HG02884 (cell line): Measurements from ENCODE around the gene FLYWCH1.

ENCODE experiments used
- ATAC-seq: cut with Tn5 transposase; IDR thresholded peaks from one replicate; pipeline ENCODE4 v1.9.1; 2021; ENCODE audit warnings: mild to moderate bottlenecking, moderate library complexity; ENCODE audit not compliant: unreplicated experiment

The FLYWCH1 gene

GRCh38 chr16:2967211-2967631 is 55.5 kb downstream of the FLYWCH1 start:
- ATAC-seq: no peak

DNA sequence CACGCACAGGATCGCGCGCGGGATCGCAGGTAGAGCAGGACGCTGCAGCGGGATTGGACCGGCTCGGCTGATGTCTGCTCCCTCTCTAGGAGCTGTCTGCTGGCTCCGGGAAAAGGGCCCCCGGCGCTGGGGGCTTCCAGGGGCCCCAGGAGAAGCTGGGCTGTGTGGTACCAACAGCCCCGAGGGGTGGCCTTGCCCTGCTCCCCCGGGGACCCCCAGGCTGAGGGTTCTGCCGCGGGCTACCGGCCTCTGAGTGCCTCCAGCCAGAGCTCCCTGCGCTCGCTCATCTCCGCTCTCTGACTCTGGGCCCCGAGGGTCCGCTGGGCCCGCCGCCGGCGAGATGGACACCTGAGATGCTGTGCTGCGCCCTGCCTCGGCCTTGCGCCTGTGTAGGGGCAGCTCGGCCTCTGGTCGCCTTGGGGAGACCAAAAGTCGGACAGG is 56.0 kb downstream of the FLYWCH1 start:
- ATAC-seq: no peak

GRCh38 chr16:2968368-2968737 is 56.6 kb downstream of the FLYWCH1 start:
- no peak for ATAC-seq

DNA sequence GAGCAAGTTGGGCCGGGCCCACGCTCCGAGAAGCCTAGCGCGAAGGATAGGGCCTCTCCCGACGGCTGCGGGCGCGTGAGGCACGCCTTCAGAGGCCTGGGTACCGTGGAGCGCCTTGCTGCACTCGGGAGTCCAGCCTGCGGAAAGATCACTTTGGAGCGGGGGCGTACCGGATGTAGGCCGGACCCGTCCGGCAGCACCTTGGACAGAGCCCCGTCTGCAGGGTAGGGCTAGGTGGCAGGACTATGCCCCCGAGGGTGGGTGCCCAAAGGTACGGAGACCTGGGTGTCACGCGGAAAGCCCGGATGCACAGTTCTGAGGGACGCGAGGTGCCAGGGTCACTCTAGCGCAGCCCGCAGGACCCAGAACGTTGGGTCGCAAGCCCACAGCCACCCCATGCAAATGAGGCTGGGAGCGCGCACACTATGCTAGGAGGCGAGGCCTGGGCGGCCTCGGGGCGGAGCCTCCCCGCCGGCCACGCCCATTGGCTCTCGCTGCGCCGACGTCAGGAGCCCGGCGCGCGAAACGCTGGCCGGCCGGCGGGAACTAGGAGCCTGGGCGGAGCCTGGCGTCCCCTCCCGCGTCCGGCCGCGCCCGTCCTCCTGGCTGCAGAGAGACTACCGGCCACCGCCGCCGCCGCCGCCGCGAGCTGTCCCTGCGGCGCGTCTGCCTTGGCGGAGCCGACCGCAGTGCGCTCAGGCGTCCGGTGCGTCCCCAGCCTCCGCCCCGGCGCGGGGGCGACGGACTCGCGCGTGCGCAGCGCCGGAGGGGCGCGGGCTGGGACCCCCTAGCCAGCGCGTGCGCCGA is 57.2 kb downstream of the FLYWCH1 start, which contains the start of gene PAQR4:
PAQR4 (plus strand) TSS at position 611 of the 807 bp plus-strand sequence. CDS start 327 bp downstream, outside the sequence.
- ATAC-seq: peak; percentile 57

DNA sequence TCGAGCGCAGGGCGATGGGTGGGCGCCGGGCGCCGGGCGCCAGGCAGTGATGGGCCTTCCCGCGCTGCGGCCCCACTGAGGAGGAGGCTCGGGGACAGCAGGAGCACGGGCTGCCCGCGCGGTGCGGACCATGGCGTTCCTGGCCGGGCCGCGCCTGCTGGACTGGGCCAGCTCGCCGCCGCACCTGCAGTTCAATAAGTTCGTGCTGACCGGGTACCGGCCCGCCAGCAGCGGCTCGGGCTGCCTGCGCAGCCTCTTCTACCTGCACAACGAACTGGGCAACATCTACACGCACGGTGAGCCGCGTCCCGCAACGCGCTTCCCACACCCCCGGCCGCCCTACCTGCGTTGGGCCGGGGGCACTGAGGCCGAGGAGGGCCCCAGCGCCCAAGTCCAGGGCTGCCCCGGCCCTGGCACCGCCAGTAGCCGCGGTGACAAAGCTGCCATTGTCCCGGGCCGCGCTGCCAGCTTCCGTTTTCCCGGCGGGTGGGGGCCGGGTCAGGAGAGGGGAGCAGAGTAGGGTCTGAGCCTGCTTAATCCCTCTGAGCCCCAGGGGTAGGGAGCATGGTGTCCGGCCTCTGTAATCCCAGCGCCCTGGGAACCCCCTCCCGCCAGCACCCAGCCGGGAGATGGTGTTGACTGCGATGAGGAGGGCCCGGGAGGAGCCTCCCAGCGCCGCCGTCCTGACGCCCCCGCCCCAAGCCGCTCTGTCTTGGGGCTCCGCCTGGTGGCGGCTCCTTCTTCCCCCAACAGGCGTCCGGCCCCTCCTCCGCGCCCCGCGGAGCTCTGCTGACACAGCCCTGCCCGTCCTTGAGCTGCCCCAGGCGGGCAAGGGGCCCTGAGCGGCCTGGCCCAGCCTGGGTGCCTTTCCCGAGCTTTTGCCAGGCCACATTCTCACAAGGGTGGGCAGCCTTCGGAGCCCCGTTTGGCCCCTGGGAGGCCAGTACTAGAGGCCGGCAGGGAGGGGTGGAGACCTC is 58.1 kb downstream of the FLYWCH1 start:
- ATAC-seq: no peak

DNA sequence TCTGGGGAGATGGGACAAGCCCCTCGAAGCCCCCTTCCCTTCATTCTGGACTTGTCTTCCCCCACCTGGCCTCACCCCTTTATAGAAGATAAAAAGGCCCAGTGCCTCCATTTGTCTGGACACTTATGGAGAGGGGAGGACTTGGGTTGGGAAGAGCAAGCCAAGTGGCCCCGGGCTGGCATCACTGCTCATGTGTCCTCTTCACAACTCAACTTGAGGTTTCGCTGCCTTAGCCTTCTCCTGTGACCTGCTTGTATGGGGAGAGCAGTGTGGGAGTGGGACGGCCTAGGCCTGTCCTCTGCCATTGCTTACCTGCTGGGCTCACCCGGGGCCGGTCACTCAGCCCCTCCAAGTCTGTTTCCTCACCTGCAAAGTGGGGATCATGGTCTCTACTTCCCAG is 58.8 kb downstream of the FLYWCH1 start:
- no peak for ATAC-seq

GRCh38 chr16:2971134-2971984 is 59.6 kb downstream of the FLYWCH1 start:
- ATAC-seq: no peak

- ATAC-seq: no peak
These were observed 60.5 kb downstream of the FLYWCH1 start for GRCh38 chr16:2971985-2972784.

- ATAC-seq: no peak
These were observed 61.4 kb downstream of the FLYWCH1 start for GRCh38 chr16:2973093-2973492.

DNA sequence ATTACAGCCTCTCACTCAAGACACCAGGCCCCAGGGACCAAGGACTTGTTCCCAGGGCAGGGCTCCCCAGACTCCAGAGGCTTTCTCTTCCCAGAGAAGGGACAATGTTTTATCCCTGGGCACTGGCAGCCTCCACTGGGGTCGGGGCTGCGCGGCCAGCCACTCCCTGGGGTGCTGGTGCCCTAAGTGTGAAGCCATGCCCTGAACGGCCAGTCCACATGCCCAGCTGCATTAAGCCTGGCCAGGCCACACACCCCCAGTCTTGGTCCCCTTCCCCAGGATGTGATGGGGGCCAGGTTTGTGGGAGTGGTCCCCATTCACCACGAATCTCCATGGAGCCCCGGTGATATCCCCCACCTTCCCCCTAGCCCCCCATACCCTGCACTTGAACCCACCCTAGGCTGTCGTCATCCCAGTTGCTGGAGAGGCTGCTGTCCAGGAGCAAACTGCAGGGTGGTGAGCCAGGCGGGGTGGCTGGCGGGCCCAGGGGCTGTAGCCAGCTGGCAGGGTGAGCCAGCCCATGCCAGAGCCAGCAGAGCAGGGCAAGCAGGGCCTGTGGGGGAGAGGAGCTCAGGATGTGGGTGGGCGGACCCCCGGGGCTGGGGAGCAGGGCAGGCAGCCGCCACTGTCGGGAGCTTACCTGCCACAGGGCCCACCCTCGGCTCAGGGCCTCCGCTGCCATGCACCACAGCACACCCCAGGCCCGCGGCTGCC is 62.0 kb downstream of the FLYWCH1 start:
- no peak for ATAC-seq

DNA sequence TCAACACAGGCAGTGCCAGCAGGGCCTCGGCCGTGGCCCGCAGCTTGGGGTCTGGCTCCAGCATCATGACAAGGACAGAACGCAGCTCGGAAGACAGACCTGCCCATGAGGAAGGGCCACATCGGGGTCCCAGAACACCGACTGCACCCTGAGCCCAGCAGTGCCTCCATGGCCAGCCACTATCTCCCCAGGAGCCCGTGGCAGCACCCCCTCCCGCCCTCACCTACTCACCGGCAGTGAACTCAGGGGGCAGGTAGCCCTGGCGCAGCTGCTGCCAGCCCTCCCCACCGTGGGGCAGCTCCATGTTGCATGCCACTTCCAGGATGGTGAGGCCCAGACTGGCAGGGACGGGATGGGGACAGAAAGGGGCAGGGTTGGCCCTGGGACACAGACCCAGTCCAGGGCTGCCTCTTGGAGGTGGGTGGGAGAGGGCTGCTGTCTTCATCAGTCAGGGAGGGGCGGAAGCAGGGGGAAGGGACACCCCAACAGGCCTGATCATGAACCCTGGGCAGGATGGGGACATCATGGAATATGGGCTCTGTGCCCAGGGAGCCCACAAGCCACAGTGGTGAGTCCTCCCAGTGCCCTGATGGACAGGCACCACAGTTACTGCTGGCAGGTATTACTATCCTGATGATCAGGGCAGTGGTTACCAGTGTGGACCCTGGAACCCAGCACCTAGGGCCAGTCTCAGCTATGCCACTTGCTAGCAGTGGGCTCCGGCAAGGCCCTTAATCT is 62.8 kb downstream of the FLYWCH1 start:
- ATAC-seq: no peak

DNA sequence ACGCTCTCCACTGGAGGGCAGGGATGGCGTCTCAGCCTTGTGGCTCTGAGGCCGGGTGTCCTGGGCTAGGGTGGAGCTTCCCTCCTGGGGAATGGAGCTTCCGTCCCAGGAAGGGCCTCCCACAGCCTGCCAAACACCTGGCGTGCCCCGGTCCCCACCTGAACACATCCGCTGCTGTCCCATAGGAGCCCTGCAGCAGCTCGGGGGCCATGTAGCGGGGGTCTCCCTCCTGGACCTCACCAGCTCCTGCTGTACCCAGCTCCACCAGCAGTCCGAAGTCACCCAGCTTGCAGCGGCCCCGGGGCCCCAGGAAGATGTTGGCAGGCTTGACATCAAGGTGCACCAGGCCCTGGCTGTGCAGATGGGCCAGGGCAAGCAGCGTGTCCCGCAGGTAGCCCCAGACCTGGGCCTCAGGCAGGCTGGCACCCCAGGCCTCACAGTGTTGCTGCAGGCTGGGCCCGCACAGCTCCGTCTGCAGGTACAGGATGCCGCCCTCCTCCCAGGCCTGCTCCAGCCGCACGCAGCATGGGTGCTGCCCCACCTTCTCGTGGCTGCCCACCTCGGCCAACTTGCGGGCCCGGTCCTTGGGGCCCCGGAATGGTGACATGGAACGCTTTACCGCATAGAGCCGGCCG is 63.5 kb downstream of the FLYWCH1 start:
- no peak for ATAC-seq

DNA sequence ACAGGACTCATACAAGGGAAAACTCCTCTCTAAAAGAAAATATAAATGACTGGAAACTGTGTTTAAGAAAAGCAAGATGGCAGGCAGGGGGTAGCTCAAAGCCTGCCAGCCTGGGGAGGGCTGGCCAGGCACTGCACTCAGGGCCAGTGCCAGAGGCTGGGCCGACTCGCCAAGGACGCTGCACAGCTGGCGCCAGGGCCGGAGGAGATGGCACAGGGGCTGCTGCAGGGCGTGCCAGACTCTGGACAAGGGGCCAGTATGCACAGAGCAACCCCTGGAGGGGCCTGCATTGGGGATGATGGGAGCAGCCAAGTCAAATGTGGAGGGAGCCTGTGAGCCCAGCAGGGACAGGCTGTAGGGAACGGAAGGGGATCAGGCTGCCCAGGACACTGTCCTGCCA is 64.5 kb downstream of the FLYWCH1 start:
- ATAC-seq: no peak

- no peak for ATAC-seq
These were observed 64.9 kb downstream of the FLYWCH1 start for GRCh38 chr16:2976673-2977072.

GRCh38 chr16:2977440-2977839 is 65.7 kb downstream of the FLYWCH1 start:
- ATAC-seq: no peak

GRCh38 chr16:2979669-2980226 is 68.0 kb downstream of the FLYWCH1 start:
- no peak for ATAC-seq

DNA sequence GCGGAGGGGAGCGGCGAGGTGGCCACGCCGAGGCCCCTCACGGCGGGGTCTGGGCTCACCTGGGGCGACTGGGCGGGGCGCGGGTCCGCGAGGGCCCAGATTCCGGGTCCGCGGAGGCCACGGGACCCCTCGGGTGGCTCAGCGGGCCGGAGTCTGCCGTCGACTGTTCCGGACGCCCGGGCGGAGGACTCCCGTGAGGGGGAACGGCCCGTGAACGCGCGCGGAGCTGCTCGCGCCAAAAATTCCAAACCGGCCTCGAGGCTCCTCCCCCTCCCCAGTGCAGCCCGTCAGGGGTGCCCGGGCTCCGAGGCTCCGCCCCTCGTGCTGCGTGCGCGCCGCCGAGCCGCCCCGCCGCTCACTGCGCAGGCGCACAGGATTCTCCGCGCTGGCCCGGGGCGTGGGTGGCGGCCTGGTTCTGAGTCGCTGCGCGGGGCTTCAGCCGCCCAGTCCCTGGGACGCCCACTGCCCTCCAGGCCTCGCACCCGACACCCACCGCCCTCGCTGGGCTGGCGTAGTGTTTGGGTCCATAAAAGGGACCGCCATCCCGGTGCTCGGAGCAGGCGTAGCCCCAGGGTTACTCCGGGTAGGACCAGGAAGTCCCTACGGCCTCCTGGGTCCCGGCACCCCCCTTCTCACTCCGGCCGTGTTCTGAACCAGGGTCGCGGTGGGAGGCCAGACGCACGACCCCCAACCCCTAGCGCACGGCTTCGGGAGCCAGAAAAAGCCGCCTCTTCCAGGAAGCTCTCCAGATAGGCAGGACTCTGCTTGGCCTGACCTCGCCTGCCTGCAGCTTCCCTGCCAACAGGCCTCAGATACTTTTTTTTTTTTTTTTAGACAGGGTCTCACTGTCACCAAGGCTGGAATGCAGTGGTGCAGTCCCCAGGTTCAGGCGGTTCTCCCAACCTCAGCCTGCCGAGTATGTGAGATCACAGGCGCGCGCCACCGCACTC is 68.8 kb downstream of the FLYWCH1 start, which contains the start of gene PKMYT1:
PKMYT1 (minus strand) TSS at position 220 of the 950 bp plus-strand sequence. CDS start 789 bp downstream, outside the sequence.
- ATAC-seq: peak; percentile 51
